ENCODE measurements around the gene DOP1A. TPM values are rescaled to one million over a fixed set of nuclear protein-coding genes. Genes with fewer than 3 reads are reported as not detected.
A peak's percentile ranks its signal among the peaks of the same experiment; 100 is the strongest.
"Not testable (repeated sequence)": the region's sequence is repeated elsewhere in the genome, so short reads cannot be mapped to it uniquely, and the experiment has no call there.

The DOP1A gene
- total RNA-seq, 1 donor from 2014 or later: 18.1 TPM

DNA sequence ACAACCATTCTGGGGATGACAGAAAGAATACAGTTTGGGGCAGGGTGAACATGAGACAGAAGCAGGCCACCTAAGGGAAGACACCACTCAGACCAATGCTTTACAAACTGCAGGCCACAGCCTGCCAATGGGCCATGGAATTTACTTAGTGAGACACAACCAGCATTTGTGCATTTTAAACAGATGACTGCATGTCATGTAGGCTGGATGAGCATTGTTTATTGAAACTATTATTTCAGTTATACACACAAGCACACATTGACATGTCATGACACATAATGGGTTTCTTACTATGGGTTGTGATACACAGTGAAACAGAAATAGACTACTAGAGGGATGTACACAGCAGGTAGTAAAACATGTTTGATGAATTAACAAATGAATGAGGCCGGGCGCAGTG is 117.6 kb downstream of the DOP1A start:
- intact Hi-C loops (cut with micrococcal nuclease): no loop called here
- Histone ChIP-seq H3K27me3 (ENCODE audit: low read depth) (no peaks in the 10 kb centered on the region), H3K9me3 (replicated peaks) (no peaks in the 10 kb centered on the region), H3K27ac (replicated peaks) (no peak overlapping the region), H3K4me3 (no peak overlapping the region), H3K36me3 (peaks cover 63% of the 10 kb centered on the region), H3K4me1 (peaks cover 15% of the 10 kb centered on the region)
- TF ChIP-seq, protein P1, sequence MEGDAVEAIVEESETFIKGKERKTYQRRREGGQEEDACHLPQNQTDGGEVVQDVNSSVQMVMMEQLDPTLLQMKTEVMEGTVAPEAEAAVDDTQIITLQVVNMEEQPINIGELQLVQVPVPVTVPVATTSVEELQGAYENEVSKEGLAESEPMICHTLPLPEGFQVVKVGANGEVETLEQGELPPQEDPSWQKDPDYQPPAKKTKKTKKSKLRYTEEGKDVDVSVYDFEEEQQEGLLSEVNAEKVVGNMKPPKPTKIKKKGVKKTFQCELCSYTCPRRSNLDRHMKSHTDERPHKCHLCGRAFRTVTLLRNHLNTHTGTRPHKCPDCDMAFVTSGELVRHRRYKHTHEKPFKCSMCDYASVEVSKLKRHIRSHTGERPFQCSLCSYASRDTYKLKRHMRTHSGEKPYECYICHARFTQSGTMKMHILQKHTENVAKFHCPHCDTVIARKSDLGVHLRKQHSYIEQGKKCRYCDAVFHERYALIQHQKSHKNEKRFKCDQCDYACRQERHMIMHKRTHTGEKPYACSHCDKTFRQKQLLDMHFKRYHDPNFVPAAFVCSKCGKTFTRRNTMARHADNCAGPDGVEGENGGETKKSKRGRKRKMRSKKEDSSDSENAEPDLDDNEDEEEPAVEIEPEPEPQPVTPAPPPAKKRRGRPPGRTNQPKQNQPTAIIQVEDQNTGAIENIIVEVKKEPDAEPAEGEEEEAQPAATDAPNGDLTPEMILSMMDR (IDR thresholded peaks at IDR 0.05; ENCODE audit: borderline replicate concordance): no peak
- no peak for DNase-seq

DNA sequence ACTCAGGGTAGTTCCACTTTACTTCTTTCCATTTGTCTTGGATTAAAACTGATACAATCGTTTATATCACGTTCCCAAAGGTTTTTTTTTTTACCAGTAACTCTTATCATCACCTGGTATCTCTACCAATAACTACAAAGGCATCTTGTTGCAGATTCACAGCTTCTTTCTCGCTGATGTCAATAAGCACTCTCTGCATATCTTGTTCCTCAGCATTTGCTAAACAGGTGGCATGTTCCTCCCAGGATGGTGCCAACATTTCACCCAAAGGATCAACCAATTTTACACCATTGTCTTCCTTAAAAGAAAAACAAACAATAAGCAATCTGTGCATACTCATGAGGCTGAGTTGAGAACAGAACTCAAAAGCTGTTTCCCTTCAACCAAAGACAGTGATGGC is 121.0 kb downstream of the DOP1A start:
- H3K36me3 ChIP-seq: peaks cover 42% of the 10 kb centered on the region
- intact Hi-C loops (cut with micrococcal nuclease): no loop called here
- H3K4me3 ChIP-seq: no peak overlapping the region
- H3K27ac ChIP-seq (replicated peaks): no peak overlapping the region
- peaks cover 26% of the 10 kb centered on the region for H3K4me1 ChIP-seq
- H3K9me3 ChIP-seq (replicated peaks): no peaks in the 10 kb centered on the region
- H3K27me3 ChIP-seq (ENCODE audit: low read depth): no peaks in the 10 kb centered on the region
- DNase-seq: no peak
- TF ChIP-seq, protein P1 (IDR thresholded peaks at IDR 0.05; ENCODE audit: borderline replicate concordance): no peak

DNA sequence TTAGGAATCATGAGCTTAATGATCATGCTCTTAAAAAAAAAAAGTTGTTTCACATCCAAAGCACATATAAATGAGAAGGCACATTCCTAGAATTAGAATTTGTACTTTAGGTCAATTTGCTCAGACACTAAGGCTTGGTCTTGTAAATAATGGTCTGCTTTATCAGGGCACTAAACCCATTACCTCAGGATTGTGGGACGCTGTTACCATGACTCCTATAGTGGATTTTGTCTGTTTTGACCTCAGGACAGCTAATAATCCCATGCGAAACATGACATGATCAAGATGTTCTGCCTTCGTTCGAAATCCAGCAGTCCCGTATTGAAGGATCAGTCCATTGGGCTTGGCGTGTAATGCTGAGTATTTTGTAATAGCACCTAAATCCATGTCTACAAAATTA is 123.2 kb downstream of the DOP1A start:
- intact Hi-C loops (cut with micrococcal nuclease): no loop called here
- H3K27ac ChIP-seq (replicated peaks): no peak overlapping the region
- TF ChIP-seq, protein P1 (IDR thresholded peaks at IDR 0.05; ENCODE audit: borderline replicate concordance): no peak
- no peak for DNase-seq
- no peak overlapping the region for H3K4me3 ChIP-seq
- H3K9me3 ChIP-seq (replicated peaks): no peaks in the 10 kb centered on the region
- peaks cover 27% of the 10 kb centered on the region for H3K36me3 ChIP-seq
- H3K27me3 ChIP-seq (ENCODE audit: low read depth): no peaks in the 10 kb centered on the region
- peaks cover 40% of the 10 kb centered on the region for H3K4me1 ChIP-seq

DNA sequence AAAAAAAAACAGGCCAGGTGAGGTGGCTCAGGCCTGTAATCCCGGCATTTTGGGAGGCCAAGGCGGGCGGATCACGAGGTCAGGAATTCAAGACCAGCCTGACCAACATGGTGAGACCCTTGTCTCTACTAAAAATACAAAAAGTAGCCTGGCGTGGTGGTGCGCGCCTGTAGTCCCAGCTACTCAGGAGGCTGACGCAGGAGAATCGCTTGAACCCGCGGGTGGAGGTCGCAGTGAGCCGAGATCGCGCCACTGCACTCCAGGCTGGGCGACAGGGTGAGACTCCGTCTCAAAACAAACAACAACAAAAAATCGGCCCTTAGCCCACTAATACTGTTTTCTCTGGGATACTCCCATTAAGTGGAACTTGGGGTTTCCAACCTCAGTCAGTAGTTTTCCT is 124.5 kb downstream of the DOP1A start:
- Histone ChIP-seq H3K4me1 (peaks cover 40% of the 10 kb centered on the region), H3K4me3 (peak overlapping the region; percentile 97), H3K36me3 (peaks cover 20% of the 10 kb centered on the region)
- intact Hi-C loops (cut with micrococcal nuclease); DNase-seq; H3K9me3 ChIP-seq (replicated peaks); H3K27ac ChIP-seq (replicated peaks); H3K27me3 ChIP-seq (ENCODE audit: low read depth): not testable (repeated sequence)

DNA sequence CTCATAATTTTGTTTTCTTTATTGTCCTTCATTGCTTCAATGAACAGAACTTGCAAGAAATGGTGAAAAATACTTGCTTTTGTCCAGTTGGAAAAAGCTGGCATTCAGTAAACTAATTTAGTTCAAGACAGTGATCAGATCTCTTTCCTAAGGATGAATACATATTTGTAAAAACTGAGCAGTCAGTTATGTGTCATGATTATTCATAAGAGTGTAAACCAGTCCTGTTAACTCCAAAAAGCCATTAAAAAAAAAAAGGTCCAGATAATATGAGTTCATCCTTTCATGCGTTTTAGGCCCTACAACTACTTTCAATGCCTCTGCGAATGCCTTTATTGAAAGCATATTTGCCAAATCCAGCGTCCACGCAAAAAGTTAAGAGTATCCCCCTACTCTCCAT is 125.0 kb downstream of the DOP1A start:
- Histone ChIP-seq H3K36me3 (peaks cover 20% of the 10 kb centered on the region), H3K27me3 (ENCODE audit: low read depth) (no peaks in the 10 kb centered on the region), H3K4me3 (peak overlapping the region; percentile 97), H3K27ac (replicated peaks) (peak overlapping the region; percentile 84), H3K9me3 (replicated peaks) (no peaks in the 10 kb centered on the region), H3K4me1 (peaks cover 40% of the 10 kb centered on the region)
- no peak for DNase-seq
- intact Hi-C loops (cut with micrococcal nuclease): no loop called here
- TF ChIP-seq, protein P1 (IDR thresholded peaks at IDR 0.05; ENCODE audit: borderline replicate concordance): no peak

DNA sequence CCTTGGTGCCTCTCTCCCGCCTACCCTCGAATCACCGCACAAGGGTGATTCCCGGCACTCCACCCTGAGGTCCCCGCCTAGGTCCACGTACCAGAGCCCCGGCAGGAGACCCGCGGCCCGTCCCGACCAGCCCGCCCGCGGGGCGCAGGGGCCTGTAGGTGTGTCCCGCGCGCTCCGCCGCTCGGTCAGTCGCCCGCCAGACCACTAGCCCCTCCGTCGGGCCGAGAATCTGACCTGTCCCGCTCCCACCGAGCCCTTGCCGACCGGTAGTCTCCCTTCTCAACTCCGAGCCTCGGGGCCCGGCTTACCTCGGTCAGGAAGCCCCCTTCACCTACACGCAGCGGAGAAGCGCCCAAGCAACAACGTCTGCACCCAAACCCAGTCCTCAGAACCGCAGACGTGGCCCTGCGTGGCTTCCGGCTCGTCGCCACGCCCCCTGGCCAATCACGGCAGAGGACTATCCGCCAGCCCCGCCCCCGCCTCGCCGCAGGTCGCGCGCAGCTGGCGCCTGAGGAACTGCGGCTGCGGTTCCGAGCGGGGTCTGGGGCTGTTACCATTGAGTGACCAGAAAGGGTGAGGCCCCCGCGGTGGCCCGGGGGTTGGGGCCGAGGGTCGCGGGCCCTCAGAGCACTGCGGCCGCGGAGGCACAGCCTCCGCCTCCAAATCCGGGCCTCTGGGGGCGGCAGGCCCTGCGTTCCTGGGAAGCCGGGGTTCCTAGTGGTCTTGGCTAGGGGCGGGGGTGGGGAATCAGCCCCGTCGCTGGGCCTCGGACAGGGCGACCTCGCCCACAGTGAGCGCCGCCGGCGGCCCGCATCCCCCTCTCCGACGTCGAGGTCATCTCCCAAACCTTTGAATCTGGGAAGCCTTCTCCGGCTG is 125.6 kb downstream of the DOP1A start, which contains the start of the genes PGM3 and RWDD2A:
TSS of gene PGM3 (minus strand) at position 395 of the 876 bp plus-strand sequence. CDS start 2,253 bp downstream, outside the sequence.
TSS of gene RWDD2A (plus strand) at position 487 of the 876 bp plus-strand sequence. CDS start 1,095 bp downstream, outside the sequence.
- TF ChIP-seq, protein P1 (IDR thresholded peaks at IDR 0.05; ENCODE audit: borderline replicate concordance): no peak
- Histone ChIP-seq H3K4me1 (peaks cover 40% of the 10 kb centered on the region), H3K27ac (replicated peaks) (peak within 1 kb of the TSS; percentile 84), H3K9me3 (replicated peaks) (no peaks in the 10 kb centered on the region), H3K27me3 (ENCODE audit: low read depth) (no peaks in the 10 kb centered on the region), H3K36me3 (peaks cover 17% of the 10 kb centered on the region), H3K4me3 (peak within 1 kb of the TSS; percentile 97)
- DNase-seq: peak; percentile 92
- intact Hi-C loops (cut with micrococcal nuclease): no loop called here

All from left ventricle myocardium inferior (tissue), 1 donor.